GM19238 (cell line): ENCODE results near the gene CCKAR.
"Not testable (repeated sequence)": the region's sequence is repeated elsewhere in the genome, so short reads cannot be mapped to it uniquely, and the experiment has no call there.

ENCODE experiments used
- DNase-seq: peaks from one replicate; pipeline ENCODE4 v3.0.0; 2011; ENCODE audit warnings: low spot score; ENCODE audit not compliant: insufficient read length

The CCKAR gene

GRCh38 chr4:26490111-26490959 lies at the start of gene CCKAR:
CCKAR (minus strand) TSS chr4:26490484; CDS start chr4:26490267, 217 bp downstream.
- no peak for DNase-seq

- DNase-seq = no peak
These were observed 43.4 kb upstream of the CCKAR start for GRCh38 chr4:26533685-26534084.

GRCh38 chr4:26531491-26532116 lies 41.3 kb upstream of the CCKAR start:
- DNase-seq = no peak

- no peak for DNase-seq
These were observed 39.8 kb upstream of the CCKAR start for GRCh38 chr4:26530099-26530498.

GRCh38 chr4:26529479-26529878 lies 39.2 kb upstream of the CCKAR start:
- no peak for DNase-seq

GRCh38 chr4:26525771-26526150 lies 35.5 kb upstream of the CCKAR start:
- DNase-seq = no peak

- no peak for DNase-seq
These were observed 35.0 kb upstream of the CCKAR start for GRCh38 chr4:26525136-26525770.

- no peak for DNase-seq
These were observed 33.7 kb upstream of the CCKAR start for GRCh38 chr4:26524011-26524410.

GRCh38 chr4:26522478-26522877 lies 32.2 kb upstream of the CCKAR start:
- no peak for DNase-seq

GRCh38 chr4:26520728-26521450 lies 30.6 kb upstream of the CCKAR start:
- no peak for DNase-seq

- no peak for DNase-seq
These were observed 25.7 kb upstream of the CCKAR start for GRCh38 chr4:26515936-26516335.

GRCh38 chr4:26510334-26510964 lies 20.2 kb upstream of the CCKAR start:
- no peak for DNase-seq

- DNase-seq = no peak
These were observed 19.5 kb upstream of the CCKAR start for GRCh38 chr4:26509681-26510333.

- no peak for DNase-seq
These were observed 17.0 kb upstream of the CCKAR start for GRCh38 chr4:26507286-26507685.

GRCh38 chr4:26503844-26504243 lies 13.6 kb upstream of the CCKAR start:
- DNase-seq = no peak

GRCh38 chr4:26503427-26503826 lies 13.1 kb upstream of the CCKAR start:
- DNase-seq = no peak

GRCh38 chr4:26500565-26500999 lies 10.3 kb upstream of the CCKAR start:
- DNase-seq = not testable (repeated sequence)

GRCh38 chr4:26496207-26496783 lies 6.0 kb upstream of the CCKAR start:
- DNase-seq = no peak

GRCh38 chr4:26493461-26493860 lies 3.2 kb upstream of the CCKAR start:
- no peak for DNase-seq

- DNase-seq = no peak
These were observed 1.3 kb upstream of the CCKAR start for GRCh38 chr4:26491449-26492170.
